ENCODE measurements around the gene PFKP.

DNA sequence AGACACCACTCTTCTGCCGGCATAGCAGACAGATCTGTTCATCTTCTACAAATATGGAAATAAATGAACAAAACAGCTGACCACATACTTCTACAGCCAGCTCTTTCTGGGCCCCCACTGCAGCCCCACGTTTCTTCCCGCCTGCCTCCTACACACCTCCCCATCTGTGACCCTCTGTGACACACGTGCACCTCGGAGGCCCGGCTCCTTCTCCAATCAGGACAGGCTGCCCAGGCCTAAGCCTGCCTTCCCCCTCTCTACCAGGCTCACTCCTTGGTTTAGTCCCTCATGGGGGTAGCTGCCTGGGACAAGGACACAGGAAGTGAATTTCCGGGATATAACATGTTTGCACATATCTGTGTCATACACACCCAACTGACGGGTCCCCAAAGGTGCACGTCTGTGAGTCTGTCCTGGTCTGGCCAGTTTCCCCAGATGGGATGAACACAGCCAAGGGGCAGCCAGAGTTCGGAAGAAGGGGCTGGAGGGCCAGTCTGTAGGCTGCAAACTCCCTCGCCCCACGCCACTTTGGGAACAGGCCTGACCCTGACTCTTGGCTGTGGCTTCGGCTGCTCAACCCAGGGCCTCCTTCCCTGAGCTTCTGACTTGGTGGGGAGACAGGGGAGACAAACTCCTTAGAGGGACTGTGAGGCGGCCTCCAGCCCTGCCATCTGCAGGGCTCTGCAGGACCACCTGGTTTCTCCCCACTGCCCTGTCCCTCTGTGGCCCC is 75.0 kb downstream of the PFKP start:
- no peak for TF ChIP-seq POLR2AphosphoS5 (IDR thresholded peaks at IDR 0.05; ENCODE audit: low read depth)
- TF ChIP-seq, protein P1, sequence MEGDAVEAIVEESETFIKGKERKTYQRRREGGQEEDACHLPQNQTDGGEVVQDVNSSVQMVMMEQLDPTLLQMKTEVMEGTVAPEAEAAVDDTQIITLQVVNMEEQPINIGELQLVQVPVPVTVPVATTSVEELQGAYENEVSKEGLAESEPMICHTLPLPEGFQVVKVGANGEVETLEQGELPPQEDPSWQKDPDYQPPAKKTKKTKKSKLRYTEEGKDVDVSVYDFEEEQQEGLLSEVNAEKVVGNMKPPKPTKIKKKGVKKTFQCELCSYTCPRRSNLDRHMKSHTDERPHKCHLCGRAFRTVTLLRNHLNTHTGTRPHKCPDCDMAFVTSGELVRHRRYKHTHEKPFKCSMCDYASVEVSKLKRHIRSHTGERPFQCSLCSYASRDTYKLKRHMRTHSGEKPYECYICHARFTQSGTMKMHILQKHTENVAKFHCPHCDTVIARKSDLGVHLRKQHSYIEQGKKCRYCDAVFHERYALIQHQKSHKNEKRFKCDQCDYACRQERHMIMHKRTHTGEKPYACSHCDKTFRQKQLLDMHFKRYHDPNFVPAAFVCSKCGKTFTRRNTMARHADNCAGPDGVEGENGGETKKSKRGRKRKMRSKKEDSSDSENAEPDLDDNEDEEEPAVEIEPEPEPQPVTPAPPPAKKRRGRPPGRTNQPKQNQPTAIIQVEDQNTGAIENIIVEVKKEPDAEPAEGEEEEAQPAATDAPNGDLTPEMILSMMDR (IDR thresholded peaks at IDR 0.05; ENCODE audit: insufficient read depth, low read length), result no peak

All from HL-60 (cell line).